PC-3 (cell line): ENCODE measurements around the gene USO1. TPM values are rescaled to one million over a fixed set of nuclear protein-coding genes. Genes with fewer than 3 reads are reported as not detected.
"Not testable (repeated sequence)": the region's sequence is repeated elsewhere in the genome, so short reads cannot be mapped to it uniquely, and the experiment has no call there.

Experiments
- ATAC-seq: fragments of 200-7000 bp; cut with Tn5 transposase; 2 replicates; pipeline ENCODE4 v1.9.1; 2020; ENCODE audit warnings: mild to moderate bottlenecking, moderate library complexity
- BruUV-seq: library from RNA; stranded (reverse); fragments of 400-500 nt; replicated peaks from 2 replicates; lab custom pipeline; 2021; lab: Mats Ljungman, UMichigan
- CTCF ChIA-PET: fragments of 300-600 bp; sonication (Branson Sonifier 250); formaldehyde crosslinking; loops from one replicate; lab custom pipeline; 2022; ENCODE audit warnings: antibody characterized with exemption; lab: Charles Lee
- POLR2A ChIA-PET: fragments of 300-600 bp; sonication (Branson Sonifier 250); formaldehyde crosslinking; loops from one replicate; lab custom pipeline; 2022; ENCODE audit warnings: antibody characterized with exemption; ENCODE audit not compliant: unreplicated experiment; lab: Charles Lee
- DNase-seq: peaks from one replicate; pipeline ENCODE4 v3.0.0-alpha.2; 2015
- H2AFZ ChIP-seq: fragments of 300-600 bp; sonication (generic); 2 replicates; pipeline ENCODE4 v1.6.0; 2016; ENCODE audit warnings: antibody characterized with exemption, low read length
- H3F3A ChIP-seq: fragments of 300-600 bp; sonication (generic); one replicate; pipeline ENCODE4 v1.6.0; 2017; ENCODE audit warnings: antibody characterized with exemption, low read length, control low read depth, mild to moderate bottlenecking; ENCODE audit not compliant: unreplicated experiment
- H3K27ac ChIP-seq: fragments of 300-600 bp; sonication (generic); 2 replicates; pipeline ENCODE4 v1.5.1; 2016; ENCODE audit warnings: mild to moderate bottlenecking, low read length
- H3K27me3 ChIP-seq: fragments of 300-600 bp; sonication (generic); 2 replicates; pipeline ENCODE4 v1.6.1; 2016; ENCODE audit warnings: low read length, mixed read lengths
- H3K36me3 ChIP-seq: fragments of 300-600 bp; sonication (generic); 2 replicates; pipeline ENCODE4 v1.6.1; 2016; ENCODE audit warnings: low read depth, mixed run types, low read length, mixed read lengths
- H3K4me1 ChIP-seq: fragments of 300-600 bp; sonication (generic); 2 replicates; pipeline ENCODE4 v1.5.1; 2016; ENCODE audit warnings: low read length; ENCODE audit not compliant: insufficient read depth
- H3K4me2 ChIP-seq: fragments of 300-600 bp; sonication (generic); 2 replicates; pipeline ENCODE4 v1.6.0; 2016; ENCODE audit warnings: low read length
- H3K4me3 ChIP-seq: fragments of 300-600 bp; sonication (generic); 2 replicates; pipeline ENCODE4 v1.5.1; 2016; ENCODE audit warnings: mild to moderate bottlenecking, low read length, mixed read lengths
- H3K79me2 ChIP-seq: fragments of 300-600 bp; sonication (generic); 2 replicates; pipeline ENCODE4 v1.6.1; 2017; ENCODE audit warnings: low read length, mixed read lengths
- H3K9ac ChIP-seq: fragments of 300-600 bp; sonication (generic); 2 replicates; pipeline ENCODE4 v1.6.0; 2016; ENCODE audit warnings: mild to moderate bottlenecking, low read length
- H3K9me2 ChIP-seq: fragments of 300-600 bp; sonication (generic); replicated peaks from 2 replicates; pipeline ENCODE4 v1.6.1; 2016; ENCODE audit warnings: mixed run types, low read length, mixed read lengths
- H3K9me3 ChIP-seq: fragments of 300-600 bp; sonication (generic); 2 replicates; pipeline ENCODE4 v1.6.1; 2016; ENCODE audit warnings: low read length, mixed read lengths
- H4K20me1 ChIP-seq: fragments of 300-600 bp; sonication (generic); 2 replicates; pipeline ENCODE4 v1.6.1; 2016; ENCODE audit warnings: low read length, mixed read lengths
- CTCF ChIP-seq: fragments of 300-600 bp; sonication (generic); conservative IDR thresholded peaks from 2 replicates; pipeline ENCODE4 v1.5.1; 2017; ENCODE audit warnings: antibody characterized with exemption, low read depth, mild to moderate bottlenecking, low read length
- EZH2 ChIP-seq: fragments of 300-600 bp; sonication (generic); IDR thresholded peaks from one replicate; pipeline ENCODE4 v1.6.1; 2017; ENCODE audit warnings: antibody characterized with exemption, mild to moderate bottlenecking, low read length; ENCODE audit not compliant: unreplicated experiment
- EZH2phosphoT487 ChIP-seq: fragments of 300-600 bp; sonication (generic); IDR thresholded peaks from 2 replicates; pipeline ENCODE4 v1.6.1; 2018; ENCODE audit warnings: mild to moderate bottlenecking, antibody characterized with exemption, low read length, borderline replicate concordance
- intact Hi-C: fragments of 100-400 bp; cut with micrococcal nuclease; formaldehyde crosslinking; loops from 2 replicates; pipeline ENCODE4 v1.9.0; 2023
- total RNA-seq: library from RNA; depleted of rRNA; stranded (reverse); fragments of >200 nt; gene quantifications from 2 replicates; pipeline ENCODE4 v1.2.3, GENCODE V29; 2014

USO1 gene
- total RNA-seq, 1 experiment from 2014 or later = 34.3 TPM

- ATAC-seq (no peak), DNase-seq (no peak)
- Histone ChIP-seq H3K4me3 (no peak overlapping the region), H4K20me1 (no peaks in the 10 kb centered on the region), H3K27me3 (no peaks in the 10 kb centered on the region), H3K9me2 (no peaks in the 10 kb centered on the region), H3K9ac (no peak overlapping the region), H3K4me1 (no peaks in the 10 kb centered on the region), H3K79me2 (no peaks in the 10 kb centered on the region), H3K36me3 (peaks cover 13% of the 10 kb centered on the region; the same call in 1 of the 2 replicates), H3K27ac (no peak overlapping the region), H3K4me2 (no peak overlapping the region), H2AFZ (no peak overlapping the region), H3F3A (no peaks in the 10 kb centered on the region), H3K9me3 (no peaks in the 10 kb centered on the region)
- intact Hi-C loops = no loop called here
- no TSS peak for BruUV-seq
- ChIA-PET POLR2A (no interaction called here), CTCF (no interaction called here)
- TF ChIP-seq EZH2phosphoT487 (no peak), EZH2 (no peak), CTCF (no peak)
These were observed 62.6 kb downstream of the USO1 start for GRCh38 chr4:75786938-75787337.

GRCh38 chr4:75790024-75790423 lies 65.6 kb downstream of the USO1 start:
- H3K9me2 ChIP-seq = no peaks in the 10 kb centered on the region
- no peak for ATAC-seq
- H3K27ac ChIP-seq = no peak overlapping the region
- CTCF ChIA-PET = interaction anchor here (0.6 kb wide), 1 partner anchor 58 kb away, joined by 3 read pairs; no protein-coding TSS in a partner anchor
- no peaks in the 10 kb centered on the region for H4K20me1 ChIP-seq
- intact Hi-C loops = no loop called here
- no peaks in the 10 kb centered on the region for H3K4me1 ChIP-seq
- TF ChIP-seq EZH2 (no peak), CTCF (no peak), EZH2phosphoT487 (no peak)
- POLR2A ChIA-PET = no interaction called here
- no peak overlapping the region for H2AFZ ChIP-seq
- H3K9me3 ChIP-seq = no peaks in the 10 kb centered on the region
- H3K4me2 ChIP-seq = no peak overlapping the region
- no peaks in the 10 kb centered on the region for H3K79me2 ChIP-seq
- no TSS peak for BruUV-seq
- H3K27me3 ChIP-seq = no peaks in the 10 kb centered on the region
- no peak overlapping the region for H3K4me3 ChIP-seq
- peaks cover 13% of the 10 kb centered on the region; the same call in 1 of the 2 replicates for H3K36me3 ChIP-seq
- no peak for DNase-seq
- no peaks in the 10 kb centered on the region for H3F3A ChIP-seq
- H3K9ac ChIP-seq = no peak overlapping the region

GRCh38 chr4:75800972-75801371 lies 76.6 kb downstream of the USO1 start:
- intact Hi-C loops = no loop called here
- Histone ChIP-seq H3K9me3 (no peaks in the 10 kb centered on the region), H3F3A (no peaks in the 10 kb centered on the region), H3K4me2 (no peak overlapping the region), H4K20me1 (no peaks in the 10 kb centered on the region), H3K36me3 (peaks cover 6% of the 10 kb centered on the region; the same call in 1 of the 2 replicates), H2AFZ (no peak overlapping the region), H3K4me3 (no peak overlapping the region), H3K27ac (no peak overlapping the region), H3K27me3 (no peaks in the 10 kb centered on the region), H3K4me1 (no peaks in the 10 kb centered on the region), H3K79me2 (no peaks in the 10 kb centered on the region), H3K9ac (no peak overlapping the region), H3K9me2 (no peaks in the 10 kb centered on the region)
- TF ChIP-seq EZH2 (no peak), CTCF (no peak), EZH2phosphoT487 (no peak)
- ATAC-seq (no peak), DNase-seq (peak; percentile 5)
- CTCF ChIA-PET = interaction anchor here (1.0 kb wide), 1 partner anchor 47 kb away, joined by 4 read pairs; no protein-coding TSS in a partner anchor
- POLR2A ChIA-PET = no interaction called here
- BruUV-seq = no TSS peak

GRCh38 chr4:75806035-75806434 lies 81.7 kb downstream of the USO1 start:
- H3F3A ChIP-seq, H3K9ac ChIP-seq, H3K27me3 ChIP-seq, H3K4me2 ChIP-seq, POLR2A ChIA-PET, H3K79me2 ChIP-seq, H3K27ac ChIP-seq, DNase-seq, H4K20me1 ChIP-seq, H3K4me3 ChIP-seq, BruUV-seq, H3K4me1 ChIP-seq, ATAC-seq, CTCF ChIA-PET, H3K9me2 ChIP-seq, H2AFZ ChIP-seq, H3K9me3 ChIP-seq, intact Hi-C loops: not testable (repeated sequence)
- peaks cover 11% of the 10 kb centered on the region for H3K36me3 ChIP-seq
